HG03097 (cell line): Measurements from ENCODE around the gene SCIN.
"Not testable (repeated sequence)": the region's sequence is repeated elsewhere in the genome, so short reads cannot be mapped to it uniquely, and the experiment has no call there.

Experiments
- ATAC-seq: cut with Tn5 transposase; IDR thresholded peaks from one replicate; pipeline ENCODE4 v1.9.1; 2021; ENCODE audit not compliant: unreplicated experiment, low FRiP score

Gene SCIN

GRCh38 chr7:12645212-12645611 is 74.7 kb downstream of the SCIN start:
- ATAC-seq = not testable (repeated sequence)

GRCh38 chr7:12646139-12646538 is 75.6 kb downstream of the SCIN start:
- ATAC-seq = no peak

- no peak for ATAC-seq
Measured at GRCh38 chr7:12647364-12648219, 77.1 kb downstream of the SCIN start.

- ATAC-seq = no peak
Measured at GRCh38 chr7:12648704-12649261, 78.3 kb downstream of the SCIN start.

GRCh38 chr7:12649348-12649747 is 78.8 kb downstream of the SCIN start:
- ATAC-seq = no peak

GRCh38 chr7:12650080-12650479 is 79.6 kb downstream of the SCIN start:
- ATAC-seq = no peak

- no peak for ATAC-seq
Measured at GRCh38 chr7:12653110-12653509, 82.6 kb downstream of the SCIN start.

- no peak for ATAC-seq
Measured at GRCh38 chr7:12653518-12653917, 83.0 kb downstream of the SCIN start.

GRCh38 chr7:12655161-12655560 is 84.6 kb downstream of the SCIN start:
- no peak for ATAC-seq

GRCh38 chr7:12660423-12660822 is 89.9 kb downstream of the SCIN start:
- ATAC-seq = not testable (repeated sequence)

GRCh38 chr7:12660986-12661385 is 90.5 kb downstream of the SCIN start:
- ATAC-seq = not testable (repeated sequence)

GRCh38 chr7:12661581-12661980 is 91.1 kb downstream of the SCIN start:
- ATAC-seq = no peak

GRCh38 chr7:12670000-12670729 is 99.6 kb downstream of the SCIN start:
- ATAC-seq = no peak

GRCh38 chr7:12670743-12671520 is 100.4 kb downstream of the SCIN start:
- no peak for ATAC-seq

GRCh38 chr7:12673436-12673835 is 102.9 kb downstream of the SCIN start:
- ATAC-seq = not testable (repeated sequence)

- no peak for ATAC-seq
Measured at GRCh38 chr7:12674053-12674452, 103.5 kb downstream of the SCIN start.

- ATAC-seq = no peak
Measured at GRCh38 chr7:12674861-12675260, 104.3 kb downstream of the SCIN start.

GRCh38 chr7:12683678-12684585 is 113.4 kb downstream of the SCIN start:
- no peak for ATAC-seq

GRCh38 chr7:12684733-12685132 is 114.2 kb downstream of the SCIN start:
- ATAC-seq = no peak

- no peak for ATAC-seq
Measured at GRCh38 chr7:12685550-12685949, 115.0 kb downstream of the SCIN start.
